ENCODE results near the gene TANC1.

TANC1 gene

DNA sequence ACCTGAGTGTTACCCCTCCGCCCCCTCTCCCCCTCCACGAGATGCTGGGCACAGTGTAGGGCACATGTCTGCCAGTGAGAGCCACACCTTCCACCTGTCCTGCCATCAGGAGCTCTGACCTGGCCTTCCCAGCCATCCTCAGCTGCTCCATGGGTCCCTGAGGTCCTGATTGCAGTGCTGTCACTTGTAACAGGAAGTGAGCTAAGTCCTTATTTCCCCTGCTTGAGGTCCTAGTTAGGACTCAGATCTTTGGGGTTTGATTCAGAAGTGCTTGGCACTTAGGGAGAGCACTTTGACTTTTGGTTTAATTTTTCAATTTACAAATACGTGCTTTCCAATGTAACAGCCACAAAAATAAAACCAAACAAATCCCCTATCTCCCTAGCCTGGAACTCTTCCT is 192.5 kb downstream of the TANC1 start:
- no peak for DNase-seq (ENCODE audit: low read depth in 2 of 2)

- DNase-seq (ENCODE audit: low read depth in 2 of 2) = no peak
Observed at GRCh38 chr2:159163930-159164329, 195.5 kb downstream of the TANC1 start.

GRCh38 chr2:159164457-159164911 is 196.0 kb downstream of the TANC1 start:
- no peak for DNase-seq (ENCODE audit: low read depth in 2 of 2)

- no peak for DNase-seq (ENCODE audit: low read depth in 2 of 2)
Observed at GRCh38 chr2:159165048-159165447, 196.6 kb downstream of the TANC1 start.

GRCh38 chr2:159168707-159169106 is 200.3 kb downstream of the TANC1 start:
- no peak for DNase-seq (ENCODE audit: low read depth in 2 of 2)

GRCh38 chr2:159169187-159169586 is 200.7 kb downstream of the TANC1 start:
- DNase-seq (ENCODE audit: low read depth in 2 of 2) = no peak

- no peak for DNase-seq (ENCODE audit: low read depth in 2 of 2)
Observed at GRCh38 chr2:159172403-159172802, 204.0 kb downstream of the TANC1 start.

DNA sequence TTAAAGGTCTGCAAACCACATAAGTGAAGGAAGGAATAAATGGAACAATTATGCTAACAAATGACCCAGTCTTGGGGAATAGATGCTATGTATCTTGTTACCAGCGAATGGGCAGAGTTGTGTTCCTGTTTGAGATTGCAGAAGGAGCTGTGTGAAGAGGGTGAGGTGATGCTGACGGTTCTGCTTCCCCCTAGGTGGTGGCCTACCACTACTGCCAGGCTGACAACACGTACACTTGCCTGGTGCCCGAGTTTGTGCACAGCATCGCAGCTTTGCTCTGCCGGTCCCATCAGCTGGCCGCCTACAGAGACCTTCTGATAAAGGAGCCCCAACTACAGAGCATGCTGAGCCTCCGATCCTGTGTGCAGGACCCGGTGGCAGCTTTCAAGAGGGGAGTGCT is 206.3 kb downstream of the TANC1 start:
- DNase-seq (ENCODE audit: low read depth in 2 of 2) = no peak

GRCh38 chr2:159175182-159175581 is 206.7 kb downstream of the TANC1 start:
- no peak for DNase-seq (ENCODE audit: low read depth in 2 of 2)

- no peak for DNase-seq (ENCODE audit: low read depth in 2 of 2)
Observed at GRCh38 chr2:159175927-159176326, 207.5 kb downstream of the TANC1 start.

DNA sequence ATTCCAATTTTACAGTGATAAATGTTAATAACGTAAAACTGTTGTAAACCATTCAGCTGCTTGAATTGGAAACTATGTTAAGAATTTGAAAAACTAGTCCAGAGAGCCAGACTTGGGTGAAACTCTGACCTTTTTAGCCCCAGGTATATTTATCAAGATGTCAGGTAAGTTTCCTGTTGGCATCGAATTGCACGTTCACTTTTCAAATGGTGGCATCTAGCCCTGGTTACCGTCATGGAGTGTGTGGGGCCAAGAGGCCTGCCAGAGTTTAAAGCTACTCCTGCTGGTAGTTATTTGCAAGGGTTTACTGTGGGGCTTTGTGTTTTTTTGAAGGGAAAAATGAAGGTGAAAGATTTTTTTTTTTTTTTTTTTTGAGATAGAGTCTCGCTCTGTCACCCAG is 208.1 kb downstream of the TANC1 start:
- DNase-seq (ENCODE audit: low read depth in 2 of 2) = no peak

DNA sequence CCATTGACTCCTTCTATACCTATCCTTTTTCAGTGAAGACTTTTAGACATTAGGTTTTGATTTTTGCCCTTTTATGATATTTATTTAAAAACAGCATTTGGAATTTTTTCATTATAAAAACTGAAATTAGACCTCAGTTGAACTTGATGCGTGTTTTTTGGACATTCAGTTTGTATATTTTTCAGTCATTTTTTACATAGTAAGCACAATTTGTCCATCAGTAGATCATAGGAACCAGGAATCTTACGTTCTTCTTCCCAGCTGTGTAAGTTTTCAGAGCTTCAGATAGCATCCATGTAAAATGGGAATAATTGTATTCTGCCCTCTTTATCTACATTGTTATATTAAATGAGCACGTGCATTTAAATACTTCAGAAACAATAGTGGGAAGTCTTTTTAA is 208.9 kb downstream of the TANC1 start:
- no peak for DNase-seq (ENCODE audit: low read depth in 2 of 2)

GRCh38 chr2:159177957-159178356 is 209.5 kb downstream of the TANC1 start:
- no peak for DNase-seq (ENCODE audit: low read depth in 2 of 2)

DNA sequence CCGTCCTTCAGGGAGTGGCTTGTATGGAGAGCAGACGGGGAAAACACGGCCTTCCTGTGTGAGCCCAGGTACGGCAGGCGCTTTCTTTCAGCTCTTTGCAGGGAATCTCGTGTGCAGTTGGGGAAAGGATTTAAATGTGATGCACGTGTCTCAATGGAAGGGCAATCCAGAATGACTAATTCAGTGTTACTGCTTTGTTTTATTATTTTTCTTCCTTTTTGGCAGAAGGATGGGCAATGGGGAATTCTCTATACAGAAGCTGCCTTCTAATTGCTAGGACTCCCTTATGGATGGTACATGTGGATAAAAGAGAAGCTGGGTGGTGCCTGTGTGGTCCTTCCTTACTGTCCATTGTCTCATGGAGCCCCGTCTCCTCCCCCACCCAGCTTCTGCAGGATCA is 210.7 kb downstream of the TANC1 start:
- no peak for DNase-seq (ENCODE audit: low read depth in 2 of 2)

GRCh38 chr2:159179696-159180095 is 211.3 kb downstream of the TANC1 start:
- DNase-seq (ENCODE audit: low read depth in 2 of 2) = no peak

DNA sequence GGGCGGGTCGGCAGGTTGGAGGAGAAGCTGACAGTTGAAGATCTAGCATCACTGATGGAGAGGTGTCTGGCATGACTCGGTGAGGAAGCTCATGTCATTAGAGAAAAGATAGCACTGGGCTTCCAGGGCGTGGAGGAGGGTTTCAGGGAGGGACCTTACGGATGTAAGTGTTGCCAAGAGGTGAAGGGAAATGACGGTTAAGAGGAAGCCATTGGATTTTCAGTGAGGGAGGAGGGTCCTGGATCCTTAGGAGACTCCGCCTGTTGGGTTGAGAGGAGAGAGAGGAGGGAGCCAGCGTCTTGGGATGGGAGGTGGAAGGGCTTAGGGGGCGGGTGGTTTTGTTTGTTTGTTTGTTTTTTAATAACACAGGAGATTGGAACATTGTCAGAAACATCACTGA is 214.9 kb downstream of the TANC1 start:
- no peak for DNase-seq (ENCODE audit: low read depth in 2 of 2)

DNA sequence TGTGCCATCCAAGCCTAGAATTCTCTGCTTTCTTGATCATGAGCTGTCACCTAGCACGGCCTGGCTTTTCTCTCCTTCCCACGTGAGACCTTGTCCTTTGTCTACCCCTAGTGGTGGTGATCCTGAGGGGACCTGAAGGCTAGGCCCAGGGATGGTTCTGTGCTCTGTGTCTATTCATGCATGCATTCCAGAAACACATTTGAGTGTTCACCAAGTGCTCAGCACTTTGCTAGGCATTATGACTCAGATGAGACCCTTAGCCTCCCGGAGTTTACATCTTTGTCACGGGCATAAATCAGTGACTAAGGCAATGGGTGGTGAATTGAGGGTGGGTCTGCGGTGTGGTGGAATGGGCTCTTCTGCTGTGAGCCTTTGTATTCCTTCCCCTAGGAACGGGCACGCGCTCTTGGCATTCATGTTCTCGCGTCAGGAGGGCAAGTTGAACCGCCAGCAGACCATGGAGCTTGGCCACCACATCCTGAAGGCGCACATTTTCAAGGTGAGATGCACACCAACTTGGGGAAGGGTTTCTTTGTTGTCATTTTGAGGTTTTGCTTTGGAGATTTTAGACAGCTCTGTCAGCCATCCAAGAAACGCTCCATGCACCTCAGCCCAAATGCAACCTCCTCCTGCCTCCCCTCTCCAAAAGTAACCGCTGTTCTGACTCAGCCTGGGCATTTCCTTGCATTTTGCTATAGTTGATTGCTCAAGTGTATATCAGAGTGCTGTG is 217.1 kb downstream of the TANC1 start:
- DNase-seq (ENCODE audit: low read depth in 2 of 2) = no peak

DNA sequence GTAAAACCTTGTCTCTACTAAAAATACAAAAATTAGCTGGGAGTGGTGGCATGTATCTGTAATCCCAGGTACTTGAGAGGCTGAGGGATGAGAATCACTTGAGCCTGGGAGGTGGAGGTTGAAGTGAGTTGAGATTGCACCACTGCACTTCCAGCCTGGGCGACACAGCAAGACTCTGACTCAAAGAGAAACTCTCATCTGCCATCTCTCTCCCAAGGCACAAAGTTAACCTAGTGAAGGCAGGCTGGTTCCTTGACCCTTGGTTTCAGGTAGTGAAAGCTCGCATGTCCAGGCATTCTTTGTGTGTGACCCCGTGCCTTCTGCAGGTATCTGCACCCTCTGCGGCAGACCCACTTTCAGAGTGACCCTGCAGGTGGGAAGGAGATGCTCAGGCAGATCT is 218.0 kb downstream of the TANC1 start:
- DNase-seq (ENCODE audit: low read depth in 2 of 2) = no peak

DNA sequence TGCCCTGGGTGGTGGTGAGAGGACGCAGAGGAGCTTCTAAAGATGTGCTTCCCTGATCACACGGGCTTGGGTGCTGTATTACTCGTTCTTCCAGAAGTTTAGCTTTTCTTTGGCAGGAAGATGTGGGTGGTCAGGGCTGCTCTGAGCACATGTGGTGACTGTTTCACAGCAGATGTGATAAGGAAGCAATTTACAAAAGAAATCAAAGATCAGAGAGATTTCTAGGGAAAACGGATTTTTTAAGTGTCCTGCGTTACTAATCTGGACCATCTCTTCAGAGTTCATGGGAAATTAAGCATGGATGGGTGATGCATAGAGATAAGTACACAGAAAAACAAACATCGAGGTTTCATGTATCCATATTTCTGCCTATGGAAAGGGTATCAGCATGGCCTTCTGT is 218.7 kb downstream of the TANC1 start:
- DNase-seq (ENCODE audit: low read depth in 2 of 2) = no peak

- no peak for DNase-seq (ENCODE audit: low read depth in 2 of 2)
Observed at GRCh38 chr2:159188449-159188848, 220.0 kb downstream of the TANC1 start.

- no peak for DNase-seq (ENCODE audit: low read depth in 2 of 2)
Observed at GRCh38 chr2:159192371-159192918, 224.0 kb downstream of the TANC1 start.

DNA sequence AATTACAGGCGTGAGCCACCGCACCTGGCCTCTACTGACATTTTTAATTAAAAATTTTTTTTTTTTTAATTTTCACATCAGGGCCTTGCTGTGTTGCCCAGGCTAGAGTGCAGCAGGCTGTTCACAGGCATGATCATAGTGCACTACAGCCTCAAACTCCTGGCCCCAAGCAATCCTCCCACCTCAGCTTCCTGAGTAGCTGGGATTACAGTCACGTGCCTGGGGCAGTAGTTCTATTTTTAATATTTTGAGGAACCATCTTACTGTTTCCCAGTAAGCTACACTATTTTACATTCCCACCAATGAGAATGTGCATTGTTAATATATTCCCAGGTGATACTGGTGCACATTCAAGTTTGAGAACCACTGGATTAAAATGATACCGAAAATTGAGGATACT is 225.4 kb downstream of the TANC1 start:
- no peak for DNase-seq (ENCODE audit: low read depth in 2 of 2)

DNA sequence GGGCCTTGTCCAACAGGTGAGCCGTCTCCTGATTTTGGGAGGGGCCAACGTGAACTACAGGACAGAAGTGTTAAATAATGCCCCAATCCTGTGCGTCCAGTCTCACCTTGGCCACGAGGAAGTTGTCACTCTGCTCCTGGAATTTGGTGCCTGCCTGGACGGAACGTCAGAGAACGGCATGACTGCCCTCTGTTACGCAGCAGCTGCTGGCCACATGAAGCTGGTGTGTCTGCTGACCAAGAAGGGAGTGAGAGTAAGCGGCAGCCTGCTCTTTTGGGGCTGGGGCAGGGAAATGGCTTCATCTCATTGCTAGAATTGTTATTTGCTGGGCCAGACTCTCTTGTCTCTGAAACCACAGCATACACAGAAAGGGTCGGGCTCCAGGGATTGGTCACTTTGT is 225.8 kb downstream of the TANC1 start:
- no peak for DNase-seq (ENCODE audit: low read depth in 2 of 2)

DNA sequence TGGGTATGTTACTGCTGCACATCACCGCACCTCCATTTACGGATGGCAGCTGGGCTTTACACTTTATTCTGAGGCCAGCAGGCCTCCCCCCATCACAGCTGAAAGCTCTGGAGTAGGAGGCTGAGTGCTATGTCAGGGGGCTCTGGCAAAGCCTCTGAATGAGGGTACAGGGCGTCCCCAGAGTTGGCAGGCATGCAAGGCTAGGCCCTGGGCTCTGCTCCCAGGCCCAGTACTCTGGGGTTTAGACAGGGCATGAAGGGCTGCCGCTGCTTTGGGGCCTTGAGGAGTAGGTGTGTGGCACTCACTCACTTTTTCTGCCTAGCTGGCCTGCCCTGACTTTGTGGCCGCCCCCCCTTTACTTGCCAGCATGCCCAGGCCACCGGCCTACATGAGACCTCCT is 227.3 kb downstream of the TANC1 start:
- DNase-seq (ENCODE audit: low read depth in 2 of 2) = no peak
